Breast epithelium (tissue), 3 donors: Measurements from ENCODE around the gene TLK1.

ENCODE experiments used
- POLR2A ChIP-seq: fragments of 450-650 bp; IDR thresholded peaks from one replicate; pipeline ENCODE4 v1.6.1; 2016; ENCODE audit warnings: antibody characterized with exemption, mild to moderate bottlenecking, moderate library complexity
- POLR2AphosphoS5 ChIP-seq, 3 donors: sonication (generic); formaldehyde crosslinking; IDR thresholded peaks; one replicate each; pipeline ENCODE4 v1.6.1; 2017; ENCODE audit warnings: antibody characterized with exemption in 3 of 3
- TF ChIP-seq, protein P1 (sequence below), 3 donors: fragments of 450-650 bp; IDR thresholded peaks; one replicate each; pipeline ENCODE4 v1.5.1; 2016 to 2017; ENCODE audit warnings: antibody characterized with exemption in 3 of 3, mild to moderate bottlenecking in 3 of 3, moderate library complexity in 3 of 3

DNA sequence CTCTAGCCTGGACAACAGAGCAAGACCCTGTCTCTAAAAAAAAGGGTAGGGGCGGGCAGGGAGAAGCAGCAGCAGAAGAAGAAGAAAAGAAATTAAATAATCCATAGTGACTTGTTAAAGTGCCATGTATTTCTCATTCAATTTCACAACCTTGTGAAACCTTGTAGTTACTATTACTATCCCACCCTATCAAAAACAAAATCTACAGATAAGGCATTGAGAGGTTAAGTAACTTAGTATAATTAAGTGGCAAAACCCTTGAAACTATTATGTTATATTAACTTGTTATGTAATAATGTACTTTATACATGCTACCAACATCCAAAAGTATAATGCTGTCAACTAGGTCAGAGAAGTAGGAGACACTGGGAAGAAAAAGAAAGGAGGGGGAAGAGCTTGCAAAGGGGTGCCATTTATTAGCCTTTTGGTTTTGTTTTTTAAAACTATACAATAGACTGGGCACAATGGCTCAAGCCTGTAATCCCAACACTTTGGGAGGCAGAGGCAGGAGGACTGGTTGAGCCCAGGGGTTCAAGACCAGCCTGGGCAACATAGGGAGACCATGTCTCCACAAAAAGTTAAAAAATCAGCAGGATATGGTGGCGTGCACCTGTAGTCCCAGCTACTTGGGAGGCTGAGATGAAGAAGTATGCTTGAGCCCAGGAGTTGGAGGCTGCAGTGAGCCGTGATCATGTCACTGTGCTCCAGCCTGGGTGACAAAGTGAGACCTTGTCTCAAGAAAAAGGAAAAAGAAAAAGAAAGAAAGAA, 11.3 kb downstream of the TLK1 start:
- TF ChIP-seq, protein P1, sequence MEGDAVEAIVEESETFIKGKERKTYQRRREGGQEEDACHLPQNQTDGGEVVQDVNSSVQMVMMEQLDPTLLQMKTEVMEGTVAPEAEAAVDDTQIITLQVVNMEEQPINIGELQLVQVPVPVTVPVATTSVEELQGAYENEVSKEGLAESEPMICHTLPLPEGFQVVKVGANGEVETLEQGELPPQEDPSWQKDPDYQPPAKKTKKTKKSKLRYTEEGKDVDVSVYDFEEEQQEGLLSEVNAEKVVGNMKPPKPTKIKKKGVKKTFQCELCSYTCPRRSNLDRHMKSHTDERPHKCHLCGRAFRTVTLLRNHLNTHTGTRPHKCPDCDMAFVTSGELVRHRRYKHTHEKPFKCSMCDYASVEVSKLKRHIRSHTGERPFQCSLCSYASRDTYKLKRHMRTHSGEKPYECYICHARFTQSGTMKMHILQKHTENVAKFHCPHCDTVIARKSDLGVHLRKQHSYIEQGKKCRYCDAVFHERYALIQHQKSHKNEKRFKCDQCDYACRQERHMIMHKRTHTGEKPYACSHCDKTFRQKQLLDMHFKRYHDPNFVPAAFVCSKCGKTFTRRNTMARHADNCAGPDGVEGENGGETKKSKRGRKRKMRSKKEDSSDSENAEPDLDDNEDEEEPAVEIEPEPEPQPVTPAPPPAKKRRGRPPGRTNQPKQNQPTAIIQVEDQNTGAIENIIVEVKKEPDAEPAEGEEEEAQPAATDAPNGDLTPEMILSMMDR (IDR thresholded peaks at IDR 0.05), result no peak
- TF ChIP-seq POLR2A (no peak), POLR2AphosphoS5 (IDR thresholded peaks at IDR 0.05) (no peak)
